Middle frontal gyrus (tissue), 1 donor: Measurements from ENCODE around the gene RALGPS2.

Experiments
- DNase-seq: peaks from one replicate; pipeline ENCODE4 v3.0.0-alpha.2; 2015; ENCODE audit warnings: low spot score; ENCODE audit errors: extremely low spot score

The RALGPS2 gene

GRCh38 chr1:178862864-178863263, 137.8 kb downstream of the RALGPS2 start:
- no peak for DNase-seq

GRCh38 chr1:178864326-178864725, 139.3 kb downstream of the RALGPS2 start:
- no peak for DNase-seq

- DNase-seq = no peak
Measured at GRCh38 chr1:178867670-178868069, 142.6 kb downstream of the RALGPS2 start.

GRCh38 chr1:178868706-178869105, 143.7 kb downstream of the RALGPS2 start:
- no peak for DNase-seq

- DNase-seq = no peak
Measured at GRCh38 chr1:178869119-178869697, 144.2 kb downstream of the RALGPS2 start.

GRCh38 chr1:178870221-178870620, 145.2 kb downstream of the RALGPS2 start:
- no peak for DNase-seq

- no peak for DNase-seq
Measured at GRCh38 chr1:178870944-178871343, 145.9 kb downstream of the RALGPS2 start, which contains the start of gene ANGPTL1. Gene ANGPTL1, minus strand, starts transcription at chr1:178871077. Its CDS starts 5,301 bp downstream, at chr1:178865776.

GRCh38 chr1:178871551-178872320, 146.7 kb downstream of the RALGPS2 start:
- DNase-seq = no peak

GRCh38 chr1:178874966-178875365, 149.9 kb downstream of the RALGPS2 start:
- DNase-seq = no peak

GRCh38 chr1:178875936-178876335, 150.9 kb downstream of the RALGPS2 start:
- no peak for DNase-seq

- DNase-seq = no peak
Measured at GRCh38 chr1:178877896-178878295, 152.9 kb downstream of the RALGPS2 start.

- no peak for DNase-seq
Measured at GRCh38 chr1:178881950-178882349, 156.9 kb downstream of the RALGPS2 start.

- DNase-seq = no peak
Measured at GRCh38 chr1:178885869-178886268, 160.8 kb downstream of the RALGPS2 start.

GRCh38 chr1:178886551-178886950, 161.5 kb downstream of the RALGPS2 start:
- no peak for DNase-seq

- no peak for DNase-seq
Measured at GRCh38 chr1:178895928-178896327, 170.9 kb downstream of the RALGPS2 start.

- no peak for DNase-seq
Measured at GRCh38 chr1:178898401-178898800, 173.4 kb downstream of the RALGPS2 start.

- DNase-seq = no peak
Measured at GRCh38 chr1:178899402-178899801, 174.4 kb downstream of the RALGPS2 start.

GRCh38 chr1:178901482-178902125, 176.6 kb downstream of the RALGPS2 start:
- no peak for DNase-seq

GRCh38 chr1:178908358-178908757, 183.3 kb downstream of the RALGPS2 start:
- DNase-seq = no peak

GRCh38 chr1:178910023-178910422, 185.0 kb downstream of the RALGPS2 start:
- no peak for DNase-seq

- no peak for DNase-seq
Measured at GRCh38 chr1:178912597-178912996, 187.6 kb downstream of the RALGPS2 start.

GRCh38 chr1:178916448-178917174, 191.6 kb downstream of the RALGPS2 start:
- DNase-seq = no peak
